ENCODE measurements around the gene NELFA.

Gene NELFA

GRCh38 chr4:1961563-1961962 lies 47.2 kb downstream of the NELFA start:
- no peak for DNase-seq

- no peak for DNase-seq
These were observed 47.7 kb downstream of the NELFA start for GRCh38 chr4:1961038-1961437.

- no peak for DNase-seq
These were observed 48.5 kb downstream of the NELFA start for GRCh38 chr4:1960170-1960825.

- no peak for DNase-seq
These were observed 49.7 kb downstream of the NELFA start for GRCh38 chr4:1959104-1959384.

- no peak for DNase-seq
These were observed 50.3 kb downstream of the NELFA start for GRCh38 chr4:1958276-1959103.

GRCh38 chr4:1956631-1957030 lies 52.1 kb downstream of the NELFA start:
- no peak for DNase-seq

- no peak for DNase-seq
These were observed 55.4 kb downstream of the NELFA start for GRCh38 chr4:1953335-1953734.

GRCh38 chr4:1952719-1953118 lies 56.1 kb downstream of the NELFA start:
- DNase-seq: no peak

- DNase-seq: no peak
These were observed 56.6 kb downstream of the NELFA start for GRCh38 chr4:1952058-1952700.

GRCh38 chr4:1950369-1950768 lies 58.4 kb downstream of the NELFA start:
- DNase-seq: no peak

GRCh38 chr4:1948892-1949436 lies 59.8 kb downstream of the NELFA start:
- DNase-seq: no peak

- DNase-seq: no peak
These were observed 60.5 kb downstream of the NELFA start for GRCh38 chr4:1948232-1948631.

GRCh38 chr4:1945912-1946311 lies 62.9 kb downstream of the NELFA start:
- no peak for DNase-seq

- no peak for DNase-seq
These were observed 63.5 kb downstream of the NELFA start for GRCh38 chr4:1945124-1945895.

GRCh38 chr4:1943928-1944327 lies 64.8 kb downstream of the NELFA start:
- DNase-seq: no peak

- DNase-seq: no peak
These were observed 68.2 kb downstream of the NELFA start for GRCh38 chr4:1940566-1940965.

- DNase-seq: no peak
These were observed 68.9 kb downstream of the NELFA start for GRCh38 chr4:1939664-1940509.

- DNase-seq: no peak
These were observed 70.7 kb downstream of the NELFA start for GRCh38 chr4:1938027-1938426.

GRCh38 chr4:1937550-1937949 lies 71.2 kb downstream of the NELFA start:
- DNase-seq: no peak

GRCh38 chr4:1933700-1934099 lies 75.1 kb downstream of the NELFA start:
- no peak for DNase-seq

- no peak for DNase-seq
These were observed 76.0 kb downstream of the NELFA start for GRCh38 chr4:1932736-1933135.
